Neuronal stem cell (in vitro differentiated cells): Measurements from ENCODE around the gene CD14.
A peak's percentile ranks its signal among the peaks of the same experiment; 100 is the strongest.

ENCODE experiments used
- DNase-seq: peaks from one replicate; pipeline ENCODE4 v3.0.0-alpha.2; 2013; ENCODE audit warnings: low spot score
- H2AFZ ChIP-seq: one replicate; pipeline ENCODE4 v1.6.1; 2013; ENCODE audit warnings: mild to moderate bottlenecking, low read length, inconsistent platforms
- H2AK5ac ChIP-seq: 2 replicates; pipeline ENCODE4 v1.6.1; 2013; ENCODE audit warnings: low read depth, mild to moderate bottlenecking, inconsistent platforms, low read length, moderate library complexity, mixed read lengths
- H2BK120ac ChIP-seq: 2 replicates; pipeline ENCODE4 v1.6.1; 2013; ENCODE audit warnings: low read depth, mild to moderate bottlenecking, inconsistent platforms, low read length, moderate library complexity, mixed read lengths
- H2BK12ac ChIP-seq: one replicate; pipeline ENCODE4 v1.6.1; 2013; ENCODE audit warnings: low read length, inconsistent platforms
- H2BK15ac ChIP-seq: 2 replicates; pipeline ENCODE4 v1.6.1; 2013; ENCODE audit warnings: mild to moderate bottlenecking, low read length, inconsistent platforms, mixed read lengths
- H2BK5ac ChIP-seq: one replicate; pipeline ENCODE4 v1.6.1; 2013; ENCODE audit warnings: inconsistent platforms, mild to moderate bottlenecking, low read length, moderate library complexity
- H3K14ac ChIP-seq: one replicate; pipeline ENCODE4 v1.6.1; 2013; ENCODE audit warnings: low read length, inconsistent platforms
- H3K18ac ChIP-seq: 2 replicates; pipeline ENCODE4 v1.6.1; 2013; ENCODE audit warnings: low read length, inconsistent platforms
- H3K23ac ChIP-seq: 2 replicates; pipeline ENCODE4 v1.6.1; 2013; ENCODE audit warnings: low read depth, mild to moderate bottlenecking, mixed read lengths, low read length, inconsistent platforms; ENCODE audit not compliant: poor library complexity
- H3K27ac ChIP-seq: replicated peaks from 3 replicates; pipeline ENCODE4 v1.5.1; 2013; ENCODE audit warnings: low read length, inconsistent platforms
- H3K27me3 ChIP-seq, 3 experiments: 2 replicates each; pipeline ENCODE4 v1.6.1; 2013; ENCODE audit warnings: low read length in 3 of 3, mild to moderate bottlenecking in 2 of 3, inconsistent platforms in 1 of 3, low read depth in 1 of 3, mixed read lengths in 1 of 3, moderate library complexity in 1 of 3; ENCODE audit not compliant: control insufficient read depth in 3 of 3, insufficient read depth in 3 of 3
- H3K36me3 ChIP-seq, 2 donors: replicated peaks in 1 of 2; 2 replicates each; pipeline ENCODE4 v1.6.1; 2013; ENCODE audit warnings: low read length in 2 of 2; ENCODE audit not compliant: control insufficient read depth in 2 of 2, insufficient read depth in 2 of 2
- H3K4ac ChIP-seq: 2 replicates; pipeline ENCODE4 v1.6.1; 2013; ENCODE audit warnings: inconsistent platforms, mild to moderate bottlenecking, low read length, moderate library complexity
- H3K4me1 ChIP-seq, 2 donors: 1 replicate in 1 of 2; 2 replicates in 1 of 2; pipeline ENCODE4 v1.6.1; 2013; ENCODE audit warnings: low read length in 2 of 2, low read depth in 1 of 2; ENCODE audit not compliant: control insufficient read depth in 2 of 2, insufficient read depth in 1 of 2
- H3K4me2 ChIP-seq: one replicate; pipeline ENCODE4 v1.6.1; 2013; ENCODE audit warnings: mild to moderate bottlenecking, low read length, inconsistent platforms; ENCODE audit not compliant: insufficient read depth, poor library complexity, severe bottlenecking
- H3K4me3 ChIP-seq, 2 donors: 2 replicates each; pipeline ENCODE4 v1.5.1; 2013; ENCODE audit warnings: low read length in 2 of 2, mild to moderate bottlenecking in 2 of 2, inconsistent platforms in 1 of 2, moderate library complexity in 1 of 2
- H3K79me1 ChIP-seq: one replicate; pipeline ENCODE4 v1.6.1; 2013; ENCODE audit warnings: low read depth, mild to moderate bottlenecking, inconsistent platforms, low read length, moderate library complexity
- H3K9ac ChIP-seq: one replicate; pipeline ENCODE4 v1.6.1; 2013; ENCODE audit warnings: mild to moderate bottlenecking, low read depth, low read length, inconsistent platforms; ENCODE audit not compliant: poor library complexity
- H3K9me3 ChIP-seq, 2 donors: replicated peaks in 1 of 2; 2 replicates each; pipeline versions ENCODE3 to v1.6.1; 2013; ENCODE audit warnings: low read length in 2 of 2, mild to moderate bottlenecking in 2 of 2, inconsistent platforms in 1 of 2, low read depth in 1 of 2, mixed read lengths in 1 of 2, moderate library complexity in 1 of 2; ENCODE audit not compliant: control insufficient read depth in 2 of 2, insufficient read depth in 1 of 2
- H4K8ac ChIP-seq: one replicate; pipeline ENCODE4 v1.6.1; 2013; ENCODE audit warnings: low read depth, mild to moderate bottlenecking, inconsistent platforms, low read length, moderate library complexity
- H4K91ac ChIP-seq: one replicate; pipeline ENCODE4 v1.6.1; 2013; ENCODE audit warnings: low read length, low read depth, mild to moderate bottlenecking, inconsistent platforms; ENCODE audit not compliant: poor library complexity
- WGBS, 2 donors: extraction: QIAGEN DNeasy Blood & Tissue Kit; methylation state at CpG; one replicate each; pipeline ENCODE4 v1.1.7; 2013; ENCODE audit warnings: missing lambda C conversion rate in 2 of 2, mixed read lengths in 1 of 2; ENCODE audit not compliant: insufficient read length in 2 of 2, insufficient replicate concordance in 1 of 2; ENCODE audit errors: extremely low coverage in 2 of 2; 5-methylcytosine and 5-hydroxymethylcytosine counted together

CD14 gene

DNA sequence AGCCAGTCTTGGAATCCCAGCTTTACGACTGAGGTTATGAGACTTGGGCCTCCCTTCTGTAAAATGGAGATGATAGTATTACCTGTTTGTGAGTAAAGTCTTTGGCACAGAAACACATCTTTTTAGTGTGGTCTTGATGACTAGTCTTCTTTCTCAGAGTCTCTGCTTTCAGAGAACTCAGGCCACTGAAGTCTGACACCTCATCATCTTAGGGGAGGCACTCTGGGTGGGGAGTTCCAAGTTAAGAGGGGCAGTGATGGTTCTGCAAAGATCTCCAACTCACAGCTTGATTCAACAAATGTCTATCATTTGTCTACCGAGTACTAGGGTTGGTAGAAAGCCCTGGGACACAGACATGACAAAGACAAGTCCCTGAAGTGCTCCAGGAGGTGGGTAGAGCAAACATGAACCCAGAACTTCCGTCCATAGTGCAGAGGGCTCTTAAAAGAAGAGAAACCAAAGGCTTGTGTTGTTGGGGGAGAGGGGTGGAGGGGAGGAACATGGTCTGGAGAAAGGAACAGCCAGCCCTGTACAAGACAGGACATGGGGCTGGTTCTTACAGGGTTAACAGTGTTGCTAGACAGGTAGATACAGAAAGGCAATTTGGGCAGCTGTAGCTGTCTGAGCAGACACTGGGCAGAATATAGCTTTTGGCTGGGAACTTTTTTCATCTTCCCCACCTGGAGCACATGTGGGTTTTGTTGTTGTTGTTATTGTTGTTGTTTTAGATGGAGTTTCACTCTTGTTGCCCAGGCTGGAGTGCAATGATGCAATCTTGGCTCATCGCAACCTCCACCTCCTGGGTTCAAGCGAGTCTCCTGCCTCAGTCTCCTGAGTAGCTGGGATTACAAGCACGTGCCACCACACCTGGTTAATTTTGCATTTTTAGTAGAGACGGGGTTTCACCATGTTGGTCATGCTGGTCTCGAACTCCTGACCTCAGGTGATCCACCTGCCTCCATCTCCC, 2.6 kb upstream of the CD14 start:
- no peak for DNase-seq
- Histone ChIP-seq H3K27ac (no peak overlapping the region), H2BK15ac (no peak overlapping the region), H3K9me3 (peaks cover 0 to 9% of the 10 kb centered on the region in 2 donors), H2BK120ac (no peak overlapping the region), H4K91ac (no peak overlapping the region), H2AK5ac (no peak overlapping the region), H3K18ac (no peak overlapping the region), H3K4ac (no peak overlapping the region), H3K79me1 (peaks cover 6% of the 10 kb centered on the region), H3K9ac (no peak overlapping the region), H3K36me3 (peaks cover 0 to 3% of the 10 kb centered on the region in 2 donors), H3K4me2 (no peak overlapping the region), H2BK12ac (no peak overlapping the region), H3K23ac (no peak overlapping the region), H3K4me1 (peaks cover 2 to 5% of the 10 kb centered on the region in 2 donors), H4K8ac (no peak overlapping the region), H3K27me3 (no peaks in the 10 kb centered on the region), H3K14ac (no peak overlapping the region), H3K4me3 (no peak overlapping the region), H2BK5ac (no peak overlapping the region), H2AFZ (no peak overlapping the region)
- WGBS, 2 donors, result no CpG with 5 or more reads among the region's 8 CpGs

DNA sequence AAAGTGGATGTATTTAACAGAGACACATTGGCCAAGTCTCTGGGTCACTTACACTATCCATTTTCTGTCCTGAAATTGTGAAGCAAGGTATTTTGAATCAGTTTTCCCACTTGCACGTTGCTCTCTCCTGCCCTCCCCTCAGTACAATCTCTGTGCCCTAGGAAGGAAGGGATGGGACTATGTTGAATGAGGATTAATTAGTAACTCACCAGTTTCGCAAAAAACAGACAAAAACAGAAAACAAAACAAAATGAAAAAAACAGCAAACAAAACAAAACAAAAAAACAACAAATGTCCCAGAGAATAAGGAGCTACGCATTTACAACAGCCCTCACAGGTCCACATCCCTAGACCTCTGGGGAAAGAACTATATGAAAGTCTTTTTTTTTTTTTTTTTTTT, 1.1 kb upstream of the CD14 start:
- Histone ChIP-seq H3K9me3 (peaks cover 0 to 9% of the 10 kb centered on the region in 2 donors), H3K36me3 (no peaks in the 10 kb centered on the region), H3K23ac (no peak overlapping the region), H3K4ac (no peak overlapping the region), H2BK5ac (no peak overlapping the region), H3K27ac (no peak overlapping the region), H3K14ac (no peak overlapping the region), H3K27me3 (no peaks in the 10 kb centered on the region), H3K9ac (no peak overlapping the region), H3K18ac (no peak overlapping the region), H4K8ac (no peak overlapping the region), H2AK5ac (no peak overlapping the region), H3K4me1 (no peaks in the 10 kb centered on the region), H2BK120ac (no peak overlapping the region), H4K91ac (no peak overlapping the region), H3K79me1 (no peaks in the 10 kb centered on the region), H2BK12ac (no peak overlapping the region), H3K4me2 (no peak overlapping the region), H3K4me3 (no peak overlapping the region), H2BK15ac (no peak overlapping the region), H2AFZ (no peak overlapping the region)
- WGBS, 2 donors, result no CpG with 5 or more reads among the region's 3 CpGs
- no peak for DNase-seq

DNA sequence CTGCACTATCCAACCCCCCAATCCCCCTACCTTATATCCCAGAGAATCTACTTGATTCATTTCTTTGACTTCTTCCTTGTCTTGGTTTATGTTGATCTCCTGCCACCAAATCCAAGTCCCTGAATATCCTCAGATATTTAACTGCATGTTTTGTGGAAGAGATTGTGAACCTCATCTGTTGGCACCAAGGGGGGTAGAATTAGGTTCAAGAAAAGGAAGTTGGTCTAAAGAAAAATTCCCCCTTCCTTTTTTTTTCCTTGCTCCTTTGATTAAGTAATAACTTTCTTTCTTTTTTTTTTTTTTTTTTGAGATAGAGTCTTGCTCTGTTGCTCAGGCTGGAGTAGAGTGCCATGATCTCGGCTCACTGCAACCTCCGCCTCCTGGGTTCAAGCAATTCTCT, 526 bp upstream of the CD14 start:
- no peak overlapping the region for H3K23ac ChIP-seq
- no peak overlapping the region for H3K27ac ChIP-seq
- no peak overlapping the region for H3K14ac ChIP-seq
- no peak overlapping the region for H2BK12ac ChIP-seq
- H4K91ac ChIP-seq, result no peak overlapping the region
- no peaks in the 10 kb centered on the region for H3K79me1 ChIP-seq
- peaks cover 3 to 9% of the 10 kb centered on the region in 2 donors for H3K9me3 ChIP-seq
- H2AK5ac ChIP-seq, result no peak overlapping the region
- H3K18ac ChIP-seq, result no peak overlapping the region
- H2BK15ac ChIP-seq, result no peak overlapping the region
- no peaks in the 10 kb centered on the region for H3K4me1 ChIP-seq
- H3K4me3 ChIP-seq, result no peak overlapping the region
- no peak overlapping the region for H2BK5ac ChIP-seq
- no peak overlapping the region for H2BK120ac ChIP-seq
- no CpG with 5 or more reads among the region's 2 CpGs for WGBS, 2 donors
- H3K9ac ChIP-seq, result no peak overlapping the region
- H4K8ac ChIP-seq, result no peak overlapping the region
- no peaks in the 10 kb centered on the region for H3K36me3 ChIP-seq
- H2AFZ ChIP-seq, result no peak overlapping the region
- H3K4me2 ChIP-seq, result no peak overlapping the region
- no peak for DNase-seq
- H3K27me3 ChIP-seq, result no peaks in the 10 kb centered on the region
- no peak overlapping the region for H3K4ac ChIP-seq

DNA sequence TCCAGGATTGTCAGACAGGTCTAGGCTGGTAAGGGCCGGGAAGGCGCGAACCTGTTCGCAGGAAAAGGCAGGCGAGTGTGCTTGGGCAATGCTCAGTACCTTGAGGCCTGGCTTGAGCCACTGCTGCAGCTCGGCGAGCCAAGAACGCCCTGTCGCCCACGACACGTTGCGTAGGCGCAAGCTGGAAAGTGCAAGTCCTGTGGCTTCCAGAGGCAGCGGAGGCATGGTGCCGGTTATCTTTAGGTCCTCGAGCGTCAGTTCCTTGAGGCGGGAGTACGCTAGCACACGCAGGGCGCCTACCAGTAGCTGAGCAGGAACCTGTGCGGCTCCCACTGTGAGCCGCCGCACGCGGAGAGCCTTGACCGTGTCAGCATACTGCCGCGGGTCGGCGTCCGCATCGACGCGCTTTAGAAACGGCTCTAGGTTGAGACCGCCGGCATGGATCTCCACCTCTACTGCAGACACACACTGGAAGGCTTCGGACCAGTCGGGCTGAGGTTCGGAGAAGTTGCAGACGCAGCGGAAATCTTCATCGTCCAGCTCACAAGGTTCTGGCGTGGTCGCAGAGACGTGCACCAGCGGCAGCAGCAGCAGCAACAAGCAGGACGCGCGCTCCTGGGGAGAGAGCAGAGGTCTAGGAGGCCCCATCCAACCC, 482 bp downstream of the CD14 start:
- Histone ChIP-seq H3K18ac (no peak overlapping the region), H3K27me3 (no peaks in the 10 kb centered on the region), H3K9ac (no peak overlapping the region), H2BK15ac (no peak overlapping the region), H3K4me1 (no peaks in the 10 kb centered on the region), H3K4me2 (no peak overlapping the region), H2BK5ac (no peak overlapping the region), H3K27ac (no peak overlapping the region), H4K8ac (no peak overlapping the region), H3K4ac (no peak overlapping the region), H3K36me3 (no peaks in the 10 kb centered on the region), H3K23ac (no peak overlapping the region), H2AFZ (no peak overlapping the region), H2BK12ac (no peak overlapping the region), H3K4me3 (no peak overlapping the region), H3K14ac (no peak overlapping the region), H4K91ac (no peak overlapping the region), H2BK120ac (no peak overlapping the region), H3K9me3 (peaks cover 9 to 13% of the 10 kb centered on the region in 2 donors), H2AK5ac (peak overlapping the region; percentile 68), H3K79me1 (no peaks in the 10 kb centered on the region)
- no peak for DNase-seq
- no CpG with 5 or more reads among the region's 51 CpGs for WGBS, 2 donors
